A549 treated with dexamethasone at 1 μM for 4 hours (cell line): ENCODE results near the gene SERINC4. TPM values are rescaled to one million over a fixed set of nuclear protein-coding genes. Genes with fewer than 3 reads are reported as not detected.

Experiments used
- total RNA-seq: library from RNA; stranded (reverse); fragments of 200-300 nt; extraction: Qiagen RNA extraction; gene quantifications from 5 replicates; pipeline ENCODE4 v1.2.3, GENCODE V29; 2022

SERINC4 gene
- total RNA-seq: 0.06 to 0.15 TPM (median 0.09 TPM) in 5 replicates

DNA sequence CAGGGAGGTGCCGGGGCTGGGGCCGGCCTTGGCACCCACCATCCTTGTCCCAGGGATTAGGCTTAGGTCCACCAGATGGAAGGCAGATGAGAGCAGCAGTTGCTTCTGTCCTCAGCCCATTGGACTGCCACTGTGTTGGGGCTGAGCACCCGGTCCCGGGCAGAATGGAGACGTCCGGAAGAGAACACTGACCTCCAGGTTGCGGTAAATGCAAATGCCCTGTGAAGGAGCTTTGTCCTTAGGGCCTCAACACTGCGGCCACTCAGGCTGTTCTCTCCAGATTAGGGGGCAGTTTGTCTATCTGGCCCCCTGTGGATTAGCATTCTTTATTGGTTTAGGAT is at the start of gene SERINC4:
Gene SERINC4, minus strand, starts transcription at position 276 of the 341 bp plus-strand sequence. Its CDS starts 234 bp downstream, at position 42.

DNA sequence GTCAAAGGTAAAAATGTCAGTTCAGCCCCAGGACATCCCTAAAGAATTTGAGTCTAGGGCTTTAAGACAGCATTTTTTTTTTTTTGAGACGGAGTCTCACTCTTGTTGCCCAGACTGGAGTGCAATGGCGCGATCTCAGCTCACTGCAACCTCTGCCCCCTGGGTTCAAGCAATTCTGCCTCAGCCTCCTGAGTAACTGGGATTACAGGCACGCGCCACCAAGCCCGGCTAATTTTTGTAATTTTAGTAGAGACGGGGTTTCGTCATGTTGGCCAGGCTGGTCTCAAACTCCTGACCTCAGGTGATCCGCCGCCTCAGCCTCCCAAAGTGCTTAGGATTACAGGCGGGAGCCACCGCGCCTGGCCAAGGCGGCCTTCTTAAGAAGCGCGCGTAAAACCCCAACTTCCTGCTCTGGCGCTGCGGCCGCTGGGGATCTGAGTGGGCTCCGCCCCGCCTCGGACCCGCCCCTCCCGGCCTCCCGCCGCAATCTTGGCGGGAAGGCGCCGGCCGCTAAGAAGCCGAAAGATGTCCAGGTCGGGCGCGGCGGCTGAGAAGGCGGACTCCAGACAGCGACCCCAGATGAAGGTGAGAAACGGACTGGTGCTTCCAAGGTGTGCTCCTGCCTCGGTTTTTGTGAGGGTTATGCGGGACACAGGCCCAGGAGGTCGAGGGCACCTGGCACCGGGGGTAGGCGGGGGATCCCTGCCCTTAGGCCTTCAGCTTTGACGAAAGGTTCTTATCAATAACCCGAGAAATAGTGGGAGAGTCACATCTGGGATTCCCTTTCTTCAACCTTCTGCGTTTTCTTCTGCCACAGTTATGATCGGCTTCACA is 26.7 kb upstream of the SERINC4 start, which contains the start of gene WDR76:
Gene WDR76, plus strand, starts transcription at position 495 of the 834 bp plus-strand sequence. Its CDS starts 31 bp downstream, at position 526.

DNA sequence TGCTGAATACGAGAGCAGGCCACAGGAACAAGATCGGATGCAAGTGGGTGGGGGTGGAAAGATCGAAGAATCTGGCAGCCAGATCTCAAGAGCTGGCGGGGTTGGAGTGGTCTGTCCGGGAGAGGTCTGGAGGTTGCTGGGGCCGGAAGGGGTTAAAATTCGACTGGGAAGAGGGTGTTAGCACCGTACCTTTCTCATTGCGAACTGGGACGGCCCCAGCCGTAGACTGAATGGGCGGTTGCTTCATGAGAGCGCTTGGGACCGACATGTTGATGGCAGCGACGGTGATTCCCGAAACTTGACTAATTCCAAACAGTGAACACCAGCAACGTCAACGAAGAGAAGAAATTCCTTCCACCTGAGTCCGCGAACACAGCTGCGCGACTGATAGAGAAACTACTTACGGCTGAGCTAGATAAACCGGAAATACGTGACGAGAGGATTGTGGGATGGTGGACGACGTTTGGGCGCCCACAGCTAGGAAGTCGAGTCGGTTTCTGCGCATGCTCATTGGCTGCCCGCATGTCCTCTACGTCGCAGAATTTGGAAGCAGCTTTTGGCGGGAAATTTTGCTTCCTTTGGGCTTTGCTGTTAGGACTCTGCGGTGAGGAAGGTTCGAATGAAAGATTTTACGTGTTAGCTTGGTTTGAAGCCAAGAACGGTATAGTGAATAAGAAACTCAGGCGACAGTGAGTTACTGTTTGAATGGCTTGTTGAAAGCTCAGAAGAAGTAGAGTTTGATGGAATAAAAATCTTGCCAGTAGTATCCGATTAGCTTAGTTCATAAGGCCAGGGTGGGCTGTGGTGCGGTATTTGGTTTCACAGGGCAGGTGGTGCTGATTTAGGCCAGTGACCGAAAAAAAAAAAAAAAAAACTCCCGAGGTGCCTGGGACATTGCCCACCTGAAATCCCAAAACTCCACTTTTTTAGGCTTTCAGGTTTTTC is 24.6 kb upstream of the SERINC4 start, which contains the start of gene MFAP1:
Gene MFAP1, minus strand, starts transcription at position 389 of the 945 bp plus-strand sequence. Its CDS starts 121 bp downstream, at position 268.

GRCh38 chr15:43800286-43801141 is 494 bp upstream of the SERINC4 start, which contains the start of gene HYPK:
TSS of gene HYPK (plus strand) at chr15:43800599. CDS start at chr15:43800623, 24 bp downstream.

GRCh38 chr15:43791993-43792760 is 7.8 kb downstream of the SERINC4 start, which contains the start of gene SERF2:
TSS of gene SERF2 (plus strand) at chr15:43792320. CDS start at chr15:43792377, 57 bp downstream.

DNA sequence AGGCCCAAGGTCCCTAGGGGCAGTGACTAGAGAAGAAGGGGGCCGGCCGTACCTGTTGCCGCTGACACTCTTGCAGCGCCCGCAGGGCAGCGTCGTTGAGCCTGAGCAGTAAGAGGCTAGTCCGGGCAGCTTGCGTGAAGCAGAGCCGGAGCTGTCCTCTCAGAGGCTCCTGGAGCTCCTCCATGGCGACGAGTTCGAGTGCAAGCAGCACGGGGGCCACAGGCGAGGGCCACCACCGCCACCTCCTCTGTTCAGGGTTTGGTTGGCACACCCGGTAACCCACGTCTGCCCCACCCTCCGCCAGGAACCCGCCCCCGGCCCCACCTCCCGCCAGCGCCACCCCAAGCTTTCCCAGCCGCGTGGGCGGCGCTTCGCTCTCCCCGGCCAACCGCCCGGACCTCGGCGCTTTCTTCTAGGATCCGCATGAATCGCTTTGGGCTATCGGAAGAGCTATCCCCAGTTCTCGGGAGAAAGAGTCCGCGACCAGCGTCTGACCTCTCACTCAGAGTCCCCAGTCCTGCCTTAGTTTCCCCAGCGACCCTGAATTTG is 23.2 kb downstream of the SERINC4 start, which contains the start of gene ELL3:
Gene ELL3, minus strand, starts transcription at position 249 of the 549 bp plus-strand sequence. Its CDS starts 65 bp downstream, at position 184.

DNA sequence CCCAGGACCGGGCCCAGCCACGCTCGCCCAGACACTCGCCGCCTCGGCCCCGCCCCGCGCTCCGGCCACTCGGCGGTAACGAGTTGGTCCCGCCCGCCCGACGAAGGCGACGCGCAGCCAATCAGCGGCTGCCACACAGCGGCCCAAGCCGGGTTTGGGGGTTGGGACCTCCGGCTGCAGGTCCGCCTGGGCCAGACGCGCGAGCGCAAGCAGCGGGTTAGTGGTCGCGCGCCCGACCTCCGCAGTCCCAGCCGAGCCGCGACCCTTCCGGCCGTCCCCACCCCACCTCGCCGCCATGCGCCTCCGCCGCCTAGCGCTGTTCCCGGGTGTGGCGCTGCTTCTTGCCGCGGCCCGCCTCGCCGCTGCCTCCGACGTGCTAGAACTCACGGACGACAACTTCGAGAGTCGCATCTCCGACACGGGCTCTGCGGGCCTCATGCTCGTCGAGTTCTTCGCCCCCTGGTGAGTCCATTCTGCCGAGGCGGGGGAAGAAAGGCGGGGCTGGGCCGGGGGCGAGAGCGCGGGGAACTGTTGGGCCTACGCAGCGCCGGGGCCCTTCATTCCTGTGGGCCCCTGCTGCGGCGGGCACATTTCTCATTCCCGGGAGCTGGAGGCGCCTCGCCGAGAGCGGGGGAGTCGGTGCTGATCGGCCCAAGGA is 53.6 kb downstream of the SERINC4 start, which contains the start of gene PDIA3:
Gene PDIA3, plus strand, starts transcription at position 194 of the 658 bp plus-strand sequence. Its CDS starts 102 bp downstream, at position 296.

Other genes with a start within 250 kb of the SERINC4 start
- gene PPIP5K1, start 210.0 kb downstream of the SERINC4 start, total RNA-seq: 4.7 to 7.8 TPM (median 5.4 TPM) in 5 replicates
- gene CKMT1B, start 206.2 kb downstream of the SERINC4 start, total RNA-seq: 2.4 to 5.3 TPM (median 3.9 TPM) in 5 replicates
- 0.04 to 0.15 TPM (median 0.08 TPM) in 5 replicates for gene STRC, start 181.4 kb downstream of the SERINC4 start, total RNA-seq
- 0.17 to 1.8 TPM (median 0.86 TPM) in 5 replicates for gene CATSPER2, start 151.4 kb downstream of the SERINC4 start, total RNA-seq
- gene CKMT1A, start 106.4 kb downstream of the SERINC4 start, total RNA-seq: 2.4 to 3.3 TPM (median 2.8 TPM) in 5 replicates
- gene PDIA3, start 53.8 kb downstream of the SERINC4 start, total RNA-seq: 299 to 388 TPM (median 334 TPM) in 5 replicates
- gene ELL3, start 23.3 kb downstream of the SERINC4 start, total RNA-seq: 0.95 to 2.0 TPM (median 1.4 TPM) in 5 replicates
- gene SERF2, start 7.9 kb downstream of the SERINC4 start, total RNA-seq: 499 to 671 TPM (median 600 TPM) in 5 replicates
- 4.1 to 8.8 TPM (median 5.6 TPM) in 5 replicates for gene HYPK, start 379 bp upstream of the SERINC4 start, total RNA-seq
- 25.8 to 27.6 TPM (median 26.3 TPM) in 5 replicates for gene MFAP1, start 24.5 kb upstream of the SERINC4 start, total RNA-seq
- 12.0 to 14.7 TPM (median 12.7 TPM) in 5 replicates for gene WDR76, start 26.8 kb upstream of the SERINC4 start, total RNA-seq